ENCODE measurements around the gene PHF21B.
"Not testable (repeated sequence)": the region's sequence is repeated elsewhere in the genome, so short reads cannot be mapped to it uniquely, and the experiment has no call there.

The PHF21B gene

GRCh38 chr22:45009606-45010531, at the start of gene PHF21B:
PHF21B (minus strand) TSS chr22:45010005; CDS start chr22:45009549, 456 bp downstream.
- DNase-seq (ENCODE audit: extremely low read depth in 1 of 2, low read depth in 1 of 2) = no peak

- no peak for DNase-seq (ENCODE audit: extremely low read depth in 1 of 2, low read depth in 1 of 2)
These were observed 49.5 kb upstream of the PHF21B start for GRCh38 chr22:45059296-45059695.

DNA sequence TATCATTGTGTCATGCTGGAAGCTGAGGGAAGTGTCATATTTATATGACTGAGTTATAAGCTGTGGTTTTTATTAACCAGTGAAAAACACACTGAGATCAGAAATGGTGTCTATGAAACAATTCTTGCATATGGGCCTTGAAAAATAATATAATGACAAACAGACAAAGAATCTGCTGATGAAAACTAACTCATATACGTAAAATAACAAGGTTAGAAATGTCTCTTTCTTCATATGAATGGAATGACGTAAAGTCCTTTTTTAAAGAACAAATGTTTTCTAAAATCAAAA, 48.8 kb upstream of the PHF21B start:
- no peak for DNase-seq (ENCODE audit: extremely low read depth in 1 of 2, low read depth in 1 of 2)

GRCh38 chr22:45055936-45056335, 46.1 kb upstream of the PHF21B start:
- no peak for DNase-seq (ENCODE audit: extremely low read depth in 1 of 2, low read depth in 1 of 2)

- DNase-seq (ENCODE audit: extremely low read depth in 1 of 2, low read depth in 1 of 2) = no peak
These were observed 43.8 kb upstream of the PHF21B start for GRCh38 chr22:45053571-45053970.

- no peak for DNase-seq (ENCODE audit: extremely low read depth in 1 of 2, low read depth in 1 of 2)
These were observed 43.3 kb upstream of the PHF21B start for GRCh38 chr22:45053094-45053493.

- not testable (repeated sequence) for DNase-seq (ENCODE audit: extremely low read depth in 1 of 2, low read depth in 1 of 2)
These were observed 42.9 kb upstream of the PHF21B start for GRCh38 chr22:45052665-45053064.

GRCh38 chr22:45051946-45052345, 42.1 kb upstream of the PHF21B start:
- no peak for DNase-seq (ENCODE audit: extremely low read depth in 1 of 2, low read depth in 1 of 2)

- no peak for DNase-seq (ENCODE audit: extremely low read depth in 1 of 2, low read depth in 1 of 2)
These were observed 41.6 kb upstream of the PHF21B start for GRCh38 chr22:45051419-45051818.

- DNase-seq (ENCODE audit: extremely low read depth in 1 of 2, low read depth in 1 of 2) = no peak
These were observed 37.5 kb upstream of the PHF21B start for GRCh38 chr22:45047260-45047659.

DNA sequence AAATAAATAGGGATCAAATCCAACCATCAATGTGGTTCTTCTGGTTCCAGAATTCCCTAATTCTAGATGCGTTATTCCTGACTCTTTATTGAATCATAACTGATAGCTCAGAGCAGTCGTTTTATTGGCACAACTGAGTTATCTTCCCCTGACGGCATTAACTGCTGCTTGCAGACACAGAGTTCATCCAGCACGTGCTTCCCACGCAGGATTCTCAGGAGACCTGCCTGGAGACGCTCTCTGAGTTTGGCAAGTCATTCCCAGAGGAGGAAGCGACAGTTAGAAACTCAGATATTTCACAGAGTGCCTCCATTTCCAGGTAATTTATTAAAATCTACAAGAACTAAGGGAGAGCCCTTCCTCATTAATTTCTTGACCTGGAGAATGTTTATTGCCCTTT, 35.4 kb upstream of the PHF21B start:
- DNase-seq (ENCODE audit: extremely low read depth in 1 of 2, low read depth in 1 of 2) = no peak

- no peak for DNase-seq (ENCODE audit: extremely low read depth in 1 of 2, low read depth in 1 of 2)
These were observed 32.5 kb upstream of the PHF21B start for GRCh38 chr22:45042263-45042662.

- DNase-seq (ENCODE audit: extremely low read depth in 1 of 2, low read depth in 1 of 2) = no peak
These were observed 29.3 kb upstream of the PHF21B start for GRCh38 chr22:45039133-45039532.

DNA sequence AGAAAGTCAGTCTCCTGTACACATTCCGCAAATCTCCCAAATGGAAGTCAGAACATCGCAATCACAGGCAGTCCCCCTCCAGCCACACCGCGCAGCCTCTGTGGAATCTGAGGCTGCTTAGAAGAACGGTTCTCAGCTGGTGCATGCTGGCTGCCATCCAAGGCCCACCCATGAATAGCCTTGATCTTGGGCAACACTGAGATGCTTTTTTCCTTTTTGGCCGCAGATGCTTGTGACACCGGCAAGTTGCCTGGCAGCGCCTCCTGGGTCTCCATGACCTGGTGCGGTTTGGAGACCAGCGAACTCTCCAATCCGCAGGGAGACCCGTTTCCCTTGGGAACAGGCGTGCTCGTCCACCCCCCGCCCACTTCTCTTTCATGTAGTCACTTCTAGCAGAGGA, 26.3 kb upstream of the PHF21B start:
- no peak for DNase-seq (ENCODE audit: extremely low read depth in 1 of 2, low read depth in 1 of 2)

- DNase-seq (ENCODE audit: extremely low read depth in 1 of 2, low read depth in 1 of 2) = no peak
These were observed 25.0 kb upstream of the PHF21B start for GRCh38 chr22:45034821-45035220.

- no peak for DNase-seq (ENCODE audit: extremely low read depth in 1 of 2, low read depth in 1 of 2)
These were observed 24.4 kb upstream of the PHF21B start for GRCh38 chr22:45034156-45034555.

GRCh38 chr22:45033136-45033535, 23.3 kb upstream of the PHF21B start:
- no peak for DNase-seq (ENCODE audit: extremely low read depth in 1 of 2, low read depth in 1 of 2)

- no peak for DNase-seq (ENCODE audit: extremely low read depth in 1 of 2, low read depth in 1 of 2)
These were observed 22.0 kb upstream of the PHF21B start for GRCh38 chr22:45031629-45032403.

DNA sequence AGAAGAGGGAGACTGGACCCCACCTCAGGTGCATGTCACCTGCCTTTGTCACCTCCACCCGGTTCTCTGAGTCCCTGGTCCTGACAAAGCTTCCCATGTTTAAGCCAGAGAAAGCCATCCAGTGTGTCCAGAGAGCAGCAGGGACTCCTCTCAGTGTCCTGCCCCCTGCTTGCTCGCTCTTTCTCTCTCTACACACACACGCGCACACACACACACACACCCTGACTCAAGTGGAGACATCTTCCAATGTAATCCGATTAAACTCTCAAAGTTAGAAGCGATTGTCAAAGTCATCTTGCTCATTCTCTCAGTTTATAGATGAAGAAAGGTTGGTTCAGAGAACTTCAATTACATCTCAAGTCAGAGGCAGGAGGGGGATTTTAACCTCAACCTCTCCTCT, 19.7 kb upstream of the PHF21B start:
- no peak for DNase-seq (ENCODE audit: extremely low read depth in 1 of 2, low read depth in 1 of 2)

DNA sequence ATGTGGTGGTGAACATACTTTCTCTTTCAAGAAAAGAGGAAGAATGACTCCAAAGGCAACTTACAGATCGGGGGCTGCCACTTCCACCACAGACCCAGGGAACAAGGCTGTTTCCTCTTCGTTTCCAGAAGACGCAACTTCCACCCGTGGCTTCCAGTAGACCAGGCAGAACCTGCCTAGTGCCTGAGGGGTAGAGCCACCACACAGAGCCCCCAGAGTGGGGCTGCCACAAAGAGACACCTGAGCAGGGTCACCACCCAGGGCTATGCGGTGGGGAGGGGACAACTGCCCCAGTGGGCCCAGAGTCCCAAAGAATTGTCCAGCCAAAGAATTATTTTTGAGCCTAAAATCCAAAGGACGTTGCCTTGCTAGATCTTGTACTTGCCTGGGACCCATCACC, 16.7 kb upstream of the PHF21B start:
- no peak for DNase-seq (ENCODE audit: extremely low read depth in 1 of 2, low read depth in 1 of 2)

DNA sequence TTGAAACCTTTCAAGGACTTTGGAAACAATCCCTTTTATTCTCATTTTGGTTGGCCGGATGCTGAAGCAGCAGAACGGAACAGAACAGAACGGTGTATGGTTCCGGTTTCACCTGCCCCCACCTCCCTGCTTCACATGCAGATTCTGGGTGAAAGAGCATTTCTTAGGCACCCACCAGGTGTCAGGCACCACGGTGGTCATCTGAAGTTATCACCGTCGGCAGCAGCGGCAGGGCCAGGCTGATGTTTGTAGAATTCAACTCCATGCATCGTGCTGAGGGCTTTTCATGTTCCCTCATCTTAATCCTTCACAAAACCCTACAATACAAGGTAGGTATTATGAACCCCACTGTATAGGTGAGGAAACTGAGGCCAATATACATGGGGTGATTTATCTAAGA, 13.6 kb upstream of the PHF21B start:
- DNase-seq (ENCODE audit: extremely low read depth in 1 of 2, low read depth in 1 of 2) = no peak

All from activated CD8-positive, alpha-beta memory T cell treated with anti-CD3 and anti-CD28 coated beads for 1 hour (primary cell).